NCI-H526 (cell line): ENCODE results near the gene ADCY2.
A peak's percentile ranks its signal among the peaks of the same experiment; 100 is the strongest.

Experiments used
- DNase-seq, 2 experiments: peaks; one replicate each; lab custom pipeline; 2025; lab: John Stamatoyannopoulos, UW

ADCY2 gene

GRCh38 chr5:7664208-7664607 is 268.3 kb downstream of the ADCY2 start:
- DNase-seq: no peak

- DNase-seq: no peak
These were observed 271.4 kb downstream of the ADCY2 start for GRCh38 chr5:7667216-7667767.

GRCh38 chr5:7668161-7668560 is 272.2 kb downstream of the ADCY2 start:
- DNase-seq: no peak

- DNase-seq: no peak
These were observed 272.7 kb downstream of the ADCY2 start for GRCh38 chr5:7668627-7669026.

GRCh38 chr5:7671381-7671993 is 275.5 kb downstream of the ADCY2 start:
- DNase-seq: peak in 1 of 2 experiments; percentile 6

GRCh38 chr5:7673658-7674057 is 277.7 kb downstream of the ADCY2 start:
- no peak for DNase-seq

GRCh38 chr5:7676455-7676854 is 280.5 kb downstream of the ADCY2 start:
- no peak for DNase-seq

- no peak for DNase-seq
These were observed 282.1 kb downstream of the ADCY2 start for GRCh38 chr5:7678030-7678429.

- no peak for DNase-seq
These were observed 283.7 kb downstream of the ADCY2 start for GRCh38 chr5:7679663-7680062.

GRCh38 chr5:7680260-7680659 is 284.3 kb downstream of the ADCY2 start:
- DNase-seq: no peak

- DNase-seq: no peak
These were observed 286.4 kb downstream of the ADCY2 start for GRCh38 chr5:7682379-7682778.

- peak in 1 of 2 experiments; percentile 5 for DNase-seq
These were observed 287.8 kb downstream of the ADCY2 start for GRCh38 chr5:7683753-7684152.

GRCh38 chr5:7684826-7685225 is 288.9 kb downstream of the ADCY2 start:
- DNase-seq: no peak

- DNase-seq: peak in 1 of 2 experiments; percentile 2
These were observed 290.9 kb downstream of the ADCY2 start for GRCh38 chr5:7686794-7687193.

GRCh38 chr5:7690557-7690956 is 294.6 kb downstream of the ADCY2 start:
- peak in 1 of 2 experiments; percentile 33 for DNase-seq

GRCh38 chr5:7705261-7705660 is 309.3 kb downstream of the ADCY2 start:
- DNase-seq: no peak

- no peak for DNase-seq
These were observed 309.8 kb downstream of the ADCY2 start for GRCh38 chr5:7705736-7706135.

- DNase-seq: no peak
These were observed 310.3 kb downstream of the ADCY2 start for GRCh38 chr5:7706256-7706655.

- DNase-seq: no peak
These were observed 318.2 kb downstream of the ADCY2 start for GRCh38 chr5:7714119-7714518.

- DNase-seq: no peak
These were observed 318.8 kb downstream of the ADCY2 start for GRCh38 chr5:7714697-7715096.

GRCh38 chr5:7717691-7718090 is 321.8 kb downstream of the ADCY2 start:
- DNase-seq: no peak

GRCh38 chr5:7728076-7728475 is 332.1 kb downstream of the ADCY2 start:
- no peak for DNase-seq

- DNase-seq: no peak
These were observed 345.6 kb downstream of the ADCY2 start for GRCh38 chr5:7741415-7742065.

GRCh38 chr5:7742241-7742656 is 346.3 kb downstream of the ADCY2 start:
- no peak for DNase-seq
